ENCODE measurements around the gene FAM228B.
"Not testable (repeated sequence)": the region's sequence is repeated elsewhere in the genome, so short reads cannot be mapped to it uniquely, and the experiment has no call there.

FAM228B gene

GRCh38 chr2:24106786-24107185 is 16.5 kb upstream of the FAM228B start:
- no peak overlapping the region for H3K4me3 ChIP-seq (ENCODE audit: low read depth, low read length)
- DNase-seq (ENCODE audit: low read depth): no peak
- TF ChIP-seq CTCF (IDR thresholded peaks at IDR 0.05; ENCODE audit: low read depth, low read length) (no peak), MYC (IDR thresholded peaks at IDR 0.05; ENCODE audit: low read depth, low read length) (no peak), MAX (IDR thresholded peaks at IDR 0.05; ENCODE audit: low read depth, low read length) (no peak), POLR2A (IDR thresholded peaks at IDR 0.05; ENCODE audit: extremely low read depth, insufficient read length) (no peak)

DNA sequence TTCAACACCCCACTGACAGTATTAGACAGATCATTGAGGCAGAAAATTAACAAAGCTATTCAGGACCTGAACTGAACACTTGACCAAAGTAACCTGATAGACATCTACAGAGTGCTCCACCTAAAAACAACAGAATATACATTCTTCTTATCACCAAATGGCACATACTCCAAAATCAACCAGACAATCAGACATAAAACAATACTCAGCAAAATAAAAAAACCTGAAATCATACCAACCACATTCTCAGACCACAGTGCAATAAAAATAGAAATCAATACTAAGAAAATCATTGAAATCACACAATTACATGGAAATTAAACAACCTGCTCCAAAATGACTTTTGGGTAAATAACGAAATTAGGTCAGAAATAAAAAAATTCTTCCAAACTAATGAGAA is 15.9 kb upstream of the FAM228B start:
- no peak overlapping the region for H3K4me3 ChIP-seq (ENCODE audit: low read depth, low read length)
- no peak for DNase-seq (ENCODE audit: low read depth)
- TF ChIP-seq POLR2A (IDR thresholded peaks at IDR 0.05; ENCODE audit: extremely low read depth, insufficient read length) (no peak), CTCF (IDR thresholded peaks at IDR 0.05; ENCODE audit: low read depth, low read length) (no peak), MYC (IDR thresholded peaks at IDR 0.05; ENCODE audit: low read depth, low read length) (no peak), MAX (IDR thresholded peaks at IDR 0.05; ENCODE audit: low read depth, low read length) (no peak)

- DNase-seq (ENCODE audit: low read depth): not testable (repeated sequence)
Measured at GRCh38 chr2:24109431-24109830, 13.8 kb upstream of the FAM228B start.

DNA sequence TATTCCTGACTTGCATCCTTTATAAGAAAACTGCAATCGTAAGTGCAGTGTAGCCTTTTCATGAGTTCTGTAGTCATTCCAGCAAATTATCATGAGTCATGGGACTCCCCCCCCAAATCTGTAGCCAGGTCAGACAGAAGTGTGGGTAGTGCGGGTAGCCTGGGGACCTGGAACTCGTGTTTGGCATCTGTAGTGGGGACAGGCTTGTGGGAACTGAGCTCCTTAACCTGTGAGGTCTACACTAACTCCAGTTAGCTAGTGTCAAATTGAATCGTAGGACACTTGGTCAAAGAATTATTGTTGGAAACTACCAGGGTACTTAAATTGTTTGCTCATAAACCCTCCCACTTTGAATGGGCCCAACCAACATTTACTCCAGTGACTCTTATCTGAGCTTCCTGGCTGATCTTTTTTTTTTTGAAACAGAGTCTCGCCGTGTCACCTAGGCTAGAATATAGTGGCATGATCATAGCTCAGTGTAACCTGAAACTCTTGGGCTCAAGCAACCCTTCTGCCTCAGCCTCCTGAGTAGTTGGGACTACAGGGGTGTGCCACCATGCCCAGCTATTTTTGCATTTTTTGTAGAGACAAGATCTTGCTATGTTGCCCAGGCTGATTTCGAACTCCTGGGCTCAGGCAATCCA is 12.5 kb upstream of the FAM228B start:
- no peak for DNase-seq (ENCODE audit: low read depth)
- no peak for TF ChIP-seq CTCF (IDR thresholded peaks at IDR 0.05; ENCODE audit: low read depth, low read length)
- TF ChIP-seq MAX (IDR thresholded peaks at IDR 0.05; ENCODE audit: low read depth, low read length): no peak
- no peak for TF ChIP-seq MYC (IDR thresholded peaks at IDR 0.05; ENCODE audit: low read depth, low read length)
- TF ChIP-seq POLR2A (IDR thresholded peaks at IDR 0.05; ENCODE audit: extremely low read depth, insufficient read length): no peak
- H3K4me3 ChIP-seq (ENCODE audit: low read depth, low read length): no peak overlapping the region

More at GRCh38 chr2:24109431-24109830, 13.8 kb upstream of the FAM228B start:
- not testable (repeated sequence) for H3K4me3 ChIP-seq (ENCODE audit: low read depth, low read length)

GRCh38 chr2:24111407-24111901 is 11.8 kb upstream of the FAM228B start:
- no peak for DNase-seq (ENCODE audit: low read depth)
- H3K4me3 ChIP-seq (ENCODE audit: low read depth, low read length): no peak overlapping the region
- TF ChIP-seq MAX (IDR thresholded peaks at IDR 0.05; ENCODE audit: low read depth, low read length): no peak
- no peak for TF ChIP-seq POLR2A (IDR thresholded peaks at IDR 0.05; ENCODE audit: extremely low read depth, insufficient read length)
- no peak for TF ChIP-seq MYC (IDR thresholded peaks at IDR 0.05; ENCODE audit: low read depth, low read length)
- no peak for TF ChIP-seq CTCF (IDR thresholded peaks at IDR 0.05; ENCODE audit: low read depth, low read length)

DNA sequence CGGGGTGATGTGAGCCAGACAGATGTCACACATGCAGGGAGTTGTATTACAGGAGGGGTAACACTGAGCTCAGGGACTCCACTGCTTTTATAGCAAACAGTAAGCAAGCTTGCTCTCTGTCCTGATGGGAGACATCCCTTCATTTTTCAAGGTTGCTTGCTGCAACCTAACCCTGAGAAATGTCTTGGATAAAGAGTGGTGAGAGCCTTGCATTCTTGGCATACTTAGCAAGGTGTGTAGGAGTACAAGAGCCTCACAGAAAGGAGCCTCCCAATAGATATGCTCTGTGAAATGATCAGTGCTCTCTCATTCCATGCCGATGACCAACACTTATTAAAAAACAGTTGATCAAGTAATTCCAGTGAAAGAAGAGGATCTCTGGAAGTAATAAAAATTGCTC is 8.2 kb upstream of the FAM228B start:
- no peak for DNase-seq (ENCODE audit: low read depth)
- TF ChIP-seq POLR2A (IDR thresholded peaks at IDR 0.05; ENCODE audit: extremely low read depth, insufficient read length) (no peak), CTCF (IDR thresholded peaks at IDR 0.05; ENCODE audit: low read depth, low read length) (no peak), MAX (IDR thresholded peaks at IDR 0.05; ENCODE audit: low read depth, low read length) (no peak), MYC (IDR thresholded peaks at IDR 0.05; ENCODE audit: low read depth, low read length) (no peak)
- H3K4me3 ChIP-seq (ENCODE audit: low read depth, low read length): no peak overlapping the region

Measured in NB4 (cell line).